Measurements from ENCODE around the gene TAF12.

DNA sequence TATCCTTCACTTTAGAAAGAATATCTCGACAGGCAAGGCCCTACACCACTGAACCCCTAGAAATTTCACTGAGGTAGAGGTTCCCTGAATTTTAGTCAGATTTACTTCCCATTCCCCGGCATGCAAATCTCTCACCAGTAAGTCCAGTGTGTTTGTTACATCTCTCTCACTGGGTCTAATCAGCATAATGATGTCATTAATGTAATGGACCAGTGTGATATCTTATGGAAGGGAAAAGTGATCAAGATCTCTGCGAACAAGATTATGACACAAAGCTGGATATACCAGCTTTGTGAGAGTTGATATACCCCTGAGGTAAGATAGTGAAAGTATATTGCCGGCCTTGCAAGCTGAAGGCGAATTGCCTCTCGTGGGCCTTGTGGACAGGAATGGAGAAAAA lies 13.5 kb upstream of the TAF12 start:
- TF ChIP-seq TAF1 (IDR thresholded peaks at IDR 0.05; ENCODE audit: borderline replicate concordance, low read depth, low read length) (no peak), POLR2A (IDR thresholded peaks at IDR 0.05; ENCODE audit: low read depth, low read length) (no peak)
